ENCODE results near the gene SSR1.
"Not testable (repeated sequence)": the region's sequence is repeated elsewhere in the genome, so short reads cannot be mapped to it uniquely, and the experiment has no call there.

The SSR1 gene

DNA sequence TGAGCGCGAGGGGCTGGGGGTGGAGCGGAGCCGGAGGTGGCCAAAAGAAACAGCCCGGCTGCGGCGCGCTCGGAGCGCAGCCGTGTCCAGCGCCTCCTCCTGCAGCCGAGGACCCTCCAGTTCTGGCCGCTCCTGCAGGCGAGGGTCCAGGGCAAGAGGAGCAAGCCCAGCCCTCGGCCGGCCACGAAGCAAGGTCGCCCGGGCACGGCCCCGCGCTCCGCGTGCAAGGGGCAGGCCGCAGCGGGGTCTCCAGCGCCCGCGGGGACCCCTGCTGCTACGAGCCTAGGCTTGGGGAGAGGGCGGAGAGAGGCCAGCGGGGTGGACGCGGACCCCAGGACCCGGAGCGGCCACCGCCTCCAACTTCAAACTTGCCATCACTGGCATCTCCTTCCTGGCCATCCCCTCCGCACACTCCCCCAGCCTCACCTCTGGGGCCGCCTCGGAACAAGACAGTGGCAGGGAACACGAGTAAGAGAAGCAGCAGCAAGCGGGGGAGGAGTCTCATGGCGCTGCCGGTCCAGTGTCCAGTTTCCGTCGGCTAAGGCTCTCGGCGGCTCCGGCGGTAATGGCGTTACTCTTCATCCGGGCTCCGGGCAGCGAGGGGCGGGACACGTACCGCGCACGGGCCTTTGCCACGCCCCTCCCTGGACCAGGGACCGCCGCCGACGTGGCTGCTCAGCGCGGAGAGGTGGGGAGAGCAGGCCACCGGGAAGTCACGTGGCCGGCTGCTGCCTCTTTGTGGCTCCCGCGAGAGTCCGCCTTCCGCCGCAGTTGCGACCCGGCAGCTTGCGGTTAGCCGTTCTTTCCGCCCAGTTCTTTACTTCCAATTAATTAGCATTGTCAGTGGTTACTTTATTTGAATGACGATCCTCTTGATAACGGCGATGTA is at the start of gene SSR1:
SSR1 (minus strand) TSS at position 584 of the 889 bp plus-strand sequence; CDS start at position 505, 79 bp downstream.
- peak; percentile 98 for DNase-seq (ENCODE audit: low spot score)

DNA sequence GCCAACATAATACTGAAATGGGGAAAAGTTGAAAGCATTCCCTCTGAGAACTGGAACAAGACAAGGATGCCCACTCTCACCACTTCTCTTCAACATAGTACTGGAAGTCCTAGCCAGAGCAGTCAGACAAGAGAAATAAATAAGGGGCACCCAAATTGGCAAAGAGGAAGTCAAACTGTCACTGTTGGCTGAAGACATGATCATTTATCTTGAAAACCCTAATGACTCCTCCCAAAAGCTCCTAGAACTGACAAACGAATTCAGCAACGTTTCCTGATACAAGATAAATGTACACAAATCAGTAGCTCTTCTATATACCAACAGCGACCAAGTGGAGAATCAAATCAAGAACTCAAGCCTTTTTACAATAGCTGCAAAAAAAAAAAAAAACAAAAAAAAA is 38.9 kb upstream of the SSR1 start:
- DNase-seq (ENCODE audit: low spot score): not testable (repeated sequence)

- not testable (repeated sequence) for DNase-seq (ENCODE audit: low spot score)
Measured at GRCh38 chr6:7350591-7350990, 37.6 kb upstream of the SSR1 start.

DNA sequence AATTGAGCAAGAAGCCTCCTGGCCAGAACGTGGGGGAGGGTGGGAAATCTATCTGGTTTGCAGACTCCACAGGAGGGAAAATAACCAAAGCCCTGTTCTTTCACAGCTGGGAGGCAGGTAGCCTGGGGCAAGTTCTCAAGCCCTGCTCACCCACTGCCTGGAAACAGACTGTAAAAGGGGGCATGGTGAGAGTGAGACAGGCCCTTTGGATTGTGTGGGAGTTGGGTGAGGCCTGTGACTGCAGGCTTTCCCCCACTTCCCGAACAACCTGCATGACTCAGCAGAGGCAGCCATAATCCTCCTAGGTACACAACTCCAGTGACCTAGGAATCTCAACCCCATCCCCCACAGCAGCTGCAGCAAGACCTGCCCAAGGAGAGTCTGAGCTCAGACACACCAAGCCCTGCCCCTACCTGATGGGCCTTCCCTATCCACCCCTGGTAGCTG is 34.6 kb upstream of the SSR1 start:
- peak; percentile 80 for DNase-seq (ENCODE audit: low spot score)

- DNase-seq (ENCODE audit: low spot score): not testable (repeated sequence)
Measured at GRCh38 chr6:7344773-7345450, 31.9 kb upstream of the SSR1 start.

- DNase-seq (ENCODE audit: low spot score): no peak
Measured at GRCh38 chr6:7343546-7344475, 30.8 kb upstream of the SSR1 start.

DNA sequence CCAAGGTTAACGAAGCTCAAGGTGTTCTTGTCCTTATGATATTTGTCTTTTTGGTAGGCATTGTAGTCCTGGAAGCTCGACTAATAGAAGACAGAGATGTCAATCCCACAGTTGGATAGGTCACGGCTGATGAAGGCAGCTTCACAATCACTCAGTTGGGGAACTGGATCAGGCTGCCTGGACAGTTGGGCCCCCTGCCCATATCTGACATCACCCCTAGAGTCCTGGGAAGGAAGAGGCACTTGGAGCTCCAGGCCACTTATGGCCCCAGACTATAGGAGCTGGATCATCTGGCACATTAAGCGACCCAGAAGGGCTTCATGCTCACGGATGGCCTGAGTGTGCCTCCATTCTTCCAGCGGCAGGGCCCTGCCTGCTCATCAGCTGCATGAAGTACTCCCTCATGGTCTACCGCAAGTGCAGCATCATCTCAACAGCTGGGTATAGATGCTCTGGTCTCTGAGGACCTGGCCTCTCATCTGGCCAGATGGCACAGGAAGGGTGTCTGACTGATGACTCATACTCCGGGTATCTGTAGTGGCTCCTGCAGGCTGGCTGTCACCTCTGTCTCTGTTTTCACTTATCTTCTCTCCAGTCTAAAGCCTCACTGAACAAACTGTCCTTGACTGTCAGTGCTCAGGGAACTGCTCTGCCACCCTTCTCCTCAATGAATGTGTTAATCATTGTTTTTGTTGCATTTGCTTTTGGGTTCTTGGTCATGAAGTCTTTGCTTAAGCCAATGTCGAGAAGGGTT is 29.2 kb upstream of the SSR1 start:
- DNase-seq (ENCODE audit: low spot score): peak; percentile 43

GRCh38 chr6:7341271-7341670 is 28.3 kb upstream of the SSR1 start:
- DNase-seq (ENCODE audit: low spot score): no peak

DNA sequence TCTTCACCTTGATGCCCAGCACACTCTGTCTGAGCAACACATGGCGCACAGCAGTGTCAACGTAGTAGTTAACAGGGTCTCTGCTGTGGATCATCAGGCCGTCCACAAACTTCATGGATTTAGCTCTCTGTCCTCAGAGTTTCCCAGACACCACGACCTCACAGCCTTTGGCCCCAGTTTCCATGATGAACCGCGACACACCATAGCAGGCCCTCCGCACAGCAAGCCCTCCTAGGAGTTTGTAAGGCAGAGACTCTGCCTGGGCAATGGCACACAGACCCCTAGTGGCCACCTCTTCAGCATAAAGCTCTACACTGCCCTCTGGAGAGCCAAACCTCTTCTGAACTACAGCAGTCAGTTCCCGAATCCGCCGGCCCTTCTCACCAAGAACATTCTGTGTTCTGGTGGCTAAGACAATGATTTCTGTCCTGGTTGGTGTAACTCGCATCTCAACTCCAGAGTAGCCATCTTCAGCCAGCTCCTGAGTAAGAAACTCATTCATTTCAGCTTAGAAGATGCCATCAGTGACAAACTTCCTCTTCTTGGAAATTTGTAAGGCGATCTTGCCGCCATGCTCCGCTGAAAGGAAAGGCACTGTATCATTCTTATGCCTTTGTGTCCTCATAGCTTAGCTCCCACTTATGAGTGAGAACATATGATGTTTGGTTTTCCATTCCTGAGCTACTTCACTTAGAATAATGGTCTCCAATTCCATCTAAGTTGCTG is 26.2 kb upstream of the SSR1 start:
- not testable (repeated sequence) for DNase-seq (ENCODE audit: low spot score)

- no peak for DNase-seq (ENCODE audit: low spot score)
Measured at GRCh38 chr6:7338031-7338430, 25.0 kb upstream of the SSR1 start.

DNA sequence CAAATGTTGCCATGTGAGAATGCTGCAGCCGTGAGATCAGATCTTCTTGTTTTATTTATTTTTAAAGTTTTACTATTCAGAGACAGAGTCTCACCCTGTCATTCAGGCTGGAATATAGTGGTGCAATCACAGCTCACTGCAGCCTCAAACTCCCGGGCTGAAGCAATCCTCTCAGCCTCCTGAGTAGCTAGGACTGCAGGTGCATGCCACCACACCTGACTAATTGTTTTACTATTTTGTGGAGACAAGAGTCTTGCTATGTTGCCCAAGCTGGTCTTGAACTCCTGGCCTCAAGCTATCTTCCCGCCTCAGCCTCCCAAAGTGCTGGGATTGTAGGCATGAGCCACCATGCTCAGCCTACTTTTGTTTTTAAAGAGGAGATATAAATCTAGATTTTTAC is 22.5 kb upstream of the SSR1 start:
- no peak for DNase-seq (ENCODE audit: low spot score)

GRCh38 chr6:7334685-7335084 is 21.7 kb upstream of the SSR1 start:
- no peak for DNase-seq (ENCODE audit: low spot score)

DNA sequence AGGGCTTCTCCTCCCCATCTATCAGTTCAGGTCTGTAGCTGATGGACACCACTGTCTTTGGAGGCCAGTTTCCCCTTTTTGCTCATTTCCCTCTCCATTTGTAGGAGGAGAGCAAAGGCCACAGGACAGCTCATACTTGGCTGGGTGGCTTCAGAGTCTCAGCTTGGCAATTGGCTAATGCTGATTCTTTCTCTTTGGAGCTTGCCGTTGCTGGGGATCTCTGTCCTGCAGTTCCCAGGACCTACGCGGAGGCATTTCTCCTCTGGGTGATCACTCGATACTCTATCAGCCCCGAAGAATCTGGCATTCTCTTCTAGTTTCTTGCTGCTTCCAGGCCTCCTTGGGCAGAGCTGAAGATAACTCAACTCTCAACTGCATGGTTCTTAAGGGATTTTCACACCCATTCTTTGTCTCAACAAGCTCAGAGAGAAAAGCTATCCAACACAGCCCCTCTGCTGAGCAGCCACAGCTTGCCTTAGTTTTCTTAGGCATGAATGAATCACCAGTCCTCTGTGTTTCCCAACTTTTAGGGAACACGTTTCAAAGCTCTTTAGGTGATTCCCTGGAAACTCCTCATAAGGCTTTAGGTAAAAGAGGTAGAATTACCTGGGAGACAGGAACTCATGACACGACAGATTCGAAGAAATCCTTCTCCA is 19.2 kb upstream of the SSR1 start:
- DNase-seq (ENCODE audit: low spot score): no peak

GRCh38 chr6:7331452-7331851 is 18.5 kb upstream of the SSR1 start:
- no peak for DNase-seq (ENCODE audit: low spot score)

DNA sequence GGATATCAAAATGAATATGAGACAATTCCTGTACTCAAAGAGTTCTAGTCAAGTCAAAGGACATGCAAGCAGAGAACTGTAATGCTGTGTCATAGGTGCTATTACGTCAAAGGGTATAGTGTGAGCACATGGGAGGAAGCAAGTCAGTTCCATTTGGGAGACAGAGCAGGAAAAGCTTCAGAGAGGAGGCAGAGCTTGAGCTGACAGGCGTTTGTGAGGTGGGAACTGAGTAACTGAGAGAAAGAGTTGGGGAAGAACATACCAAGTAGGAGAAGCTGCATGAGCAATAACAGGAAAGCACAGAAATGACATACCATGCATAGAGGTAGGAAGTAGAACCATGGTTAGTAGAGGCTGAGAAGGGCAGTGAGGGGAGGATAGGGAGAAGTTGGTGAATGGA is 15.2 kb upstream of the SSR1 start:
- no peak for DNase-seq (ENCODE audit: low spot score)

- DNase-seq (ENCODE audit: low spot score): no peak
Measured at GRCh38 chr6:7325750-7326149, 12.8 kb upstream of the SSR1 start.

- DNase-seq (ENCODE audit: low spot score): no peak
Measured at GRCh38 chr6:7324520-7324919, 11.5 kb upstream of the SSR1 start.

DNA sequence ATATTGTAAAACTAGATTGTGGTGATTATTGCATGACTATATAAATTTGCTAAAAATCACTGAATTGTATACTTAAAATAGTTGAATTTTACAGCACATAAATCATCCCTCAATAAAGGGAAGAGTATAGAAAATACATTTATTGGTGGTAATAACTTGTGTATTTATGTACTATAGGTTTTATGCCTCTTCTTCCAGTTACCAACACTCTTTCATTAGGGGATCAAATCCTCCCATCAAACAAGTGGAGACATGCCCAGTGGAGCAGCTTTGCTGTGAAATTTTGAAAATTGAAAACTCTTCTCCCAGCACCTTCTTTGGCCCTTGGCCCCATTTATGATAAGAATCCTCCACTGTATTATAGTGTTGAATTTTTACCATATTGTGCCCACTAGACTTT is 10.1 kb upstream of the SSR1 start:
- no peak for DNase-seq (ENCODE audit: low spot score)

GRCh38 chr6:7321866-7322265 is 8.9 kb upstream of the SSR1 start:
- DNase-seq (ENCODE audit: low spot score): not testable (repeated sequence)

DNA sequence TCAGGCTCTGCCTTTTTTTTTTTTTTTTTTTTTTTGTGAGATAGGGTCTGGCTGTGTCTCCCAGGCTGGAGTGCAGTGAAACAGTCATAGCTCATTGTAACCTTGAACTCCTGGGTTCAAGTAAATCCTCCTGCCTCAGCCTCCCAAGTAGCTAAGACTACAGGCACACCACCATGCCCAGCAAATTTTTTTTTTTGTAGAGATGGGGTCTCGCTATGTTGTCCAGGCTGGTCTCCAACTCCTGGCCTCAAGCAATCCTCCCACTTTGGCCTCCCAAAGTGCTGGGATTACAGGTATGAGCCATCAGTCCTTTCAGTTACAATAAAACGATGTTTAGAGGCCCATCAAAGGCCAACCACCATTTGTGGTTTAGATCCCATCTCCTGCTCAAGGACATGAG is 6.4 kb upstream of the SSR1 start:
- DNase-seq (ENCODE audit: low spot score): not testable (repeated sequence)
